ENCODE measurements around the gene DSCAM. TPM values are rescaled to one million over a fixed set of nuclear protein-coding genes. Genes with fewer than 3 reads are reported as not detected.

The DSCAM gene
- total RNA-seq, 1 donor: not detected

- H3K36me3 ChIP-seq (ENCODE audit: insufficient read depth, low read length): no peaks in the 10 kb centered on the region
- H3K4me1 ChIP-seq (ENCODE audit: insufficient read depth, low read length): no peaks in the 10 kb centered on the region
- peaks cover 9% of the 10 kb centered on the region for H3K9me3 ChIP-seq (ENCODE audit: low read depth, low read length)
- no peaks in the 10 kb centered on the region for H3K79me2 ChIP-seq (ENCODE audit: insufficient read depth, low read length)
- H3K27me3 ChIP-seq (ENCODE audit: insufficient read depth, low read length): no peaks in the 10 kb centered on the region
- no peak overlapping the region for H3K27ac ChIP-seq (ENCODE audit: low read depth, low read length)
- no peak for TF ChIP-seq CTCF (IDR thresholded peaks at IDR 0.05; ENCODE audit: extremely low read depth, low read depth, low read length)
- H3K4me2 ChIP-seq (ENCODE audit: insufficient read depth, low read length): no peak overlapping the region
- H4K20me1 ChIP-seq (ENCODE audit: insufficient read depth, low read length): no peaks in the 10 kb centered on the region
- DNase-seq (ENCODE audit: insufficient read length, low spot score, missing footprints): no peak
- H2AFZ ChIP-seq (ENCODE audit: low read length): no peak overlapping the region
- no peak overlapping the region for H3K4me3 ChIP-seq (ENCODE audit: insufficient read depth, low read length)
Measured at GRCh38 chr21:40179166-40179565, 667.8 kb downstream of the DSCAM start.

GRCh38 chr21:40178726-40179125 is 668.2 kb downstream of the DSCAM start:
- Histone ChIP-seq H4K20me1 (ENCODE audit: insufficient read depth, low read length) (no peaks in the 10 kb centered on the region), H3K36me3 (ENCODE audit: insufficient read depth, low read length) (no peaks in the 10 kb centered on the region), H2AFZ (ENCODE audit: low read length) (no peak overlapping the region), H3K27me3 (ENCODE audit: insufficient read depth, low read length) (no peaks in the 10 kb centered on the region), H3K79me2 (ENCODE audit: insufficient read depth, low read length) (no peaks in the 10 kb centered on the region), H3K9me3 (ENCODE audit: low read depth, low read length) (peaks cover 9% of the 10 kb centered on the region), H3K27ac (ENCODE audit: low read depth, low read length) (no peak overlapping the region), H3K4me3 (ENCODE audit: insufficient read depth, low read length) (no peak overlapping the region), H3K4me2 (ENCODE audit: insufficient read depth, low read length) (no peak overlapping the region), H3K4me1 (ENCODE audit: insufficient read depth, low read length) (no peaks in the 10 kb centered on the region)
- DNase-seq (ENCODE audit: insufficient read length, low spot score, missing footprints): no peak
- no peak for TF ChIP-seq CTCF (IDR thresholded peaks at IDR 0.05; ENCODE audit: extremely low read depth, low read depth, low read length)

- Histone ChIP-seq H3K36me3 (ENCODE audit: insufficient read depth, low read length) (no peaks in the 10 kb centered on the region), H3K27me3 (ENCODE audit: insufficient read depth, low read length) (no peaks in the 10 kb centered on the region), H2AFZ (ENCODE audit: low read length) (no peak overlapping the region), H3K79me2 (ENCODE audit: insufficient read depth, low read length) (no peaks in the 10 kb centered on the region), H4K20me1 (ENCODE audit: insufficient read depth, low read length) (no peaks in the 10 kb centered on the region), H3K27ac (ENCODE audit: low read depth, low read length) (no peak overlapping the region), H3K9me3 (ENCODE audit: low read depth, low read length) (peaks cover 9% of the 10 kb centered on the region), H3K4me1 (ENCODE audit: insufficient read depth, low read length) (no peaks in the 10 kb centered on the region), H3K4me3 (ENCODE audit: insufficient read depth, low read length) (no peak overlapping the region), H3K4me2 (ENCODE audit: insufficient read depth, low read length) (no peak overlapping the region)
- no peak for TF ChIP-seq CTCF (IDR thresholded peaks at IDR 0.05; ENCODE audit: extremely low read depth, low read depth, low read length)
- no peak for DNase-seq (ENCODE audit: insufficient read length, low spot score, missing footprints)
Measured at GRCh38 chr21:40177979-40178378, 669.0 kb downstream of the DSCAM start.

- no peaks in the 10 kb centered on the region for H3K4me1 ChIP-seq (ENCODE audit: insufficient read depth, low read length)
- no peak overlapping the region for H3K4me2 ChIP-seq (ENCODE audit: insufficient read depth, low read length)
- no peak overlapping the region for H2AFZ ChIP-seq (ENCODE audit: low read length)
- no peak overlapping the region for H3K4me3 ChIP-seq (ENCODE audit: insufficient read depth, low read length)
- TF ChIP-seq CTCF (IDR thresholded peaks at IDR 0.05; ENCODE audit: extremely low read depth, low read depth, low read length): no peak
- no peaks in the 10 kb centered on the region for H3K79me2 ChIP-seq (ENCODE audit: insufficient read depth, low read length)
- no peak for DNase-seq (ENCODE audit: insufficient read length, low spot score, missing footprints)
- H3K36me3 ChIP-seq (ENCODE audit: insufficient read depth, low read length): no peaks in the 10 kb centered on the region
- no peak overlapping the region for H3K27ac ChIP-seq (ENCODE audit: low read depth, low read length)
- H3K27me3 ChIP-seq (ENCODE audit: insufficient read depth, low read length): no peaks in the 10 kb centered on the region
- peaks cover 7% of the 10 kb centered on the region for H3K9me3 ChIP-seq (ENCODE audit: low read depth, low read length)
- no peaks in the 10 kb centered on the region for H4K20me1 ChIP-seq (ENCODE audit: insufficient read depth, low read length)
Measured at GRCh38 chr21:40176724-40177123, 670.2 kb downstream of the DSCAM start.

All from osteoblast (primary cell).